HG02938 (cell line): Measurements from ENCODE around the gene MAP3K21.
A peak's percentile ranks its signal among the peaks of the same experiment; 100 is the strongest.

Experiments
- ATAC-seq: cut with Tn5 transposase; IDR thresholded peaks from one replicate; pipeline ENCODE4 v1.9.1; 2021; ENCODE audit warnings: mild to moderate bottlenecking, moderate library complexity; ENCODE audit not compliant: unreplicated experiment

The MAP3K21 gene

DNA sequence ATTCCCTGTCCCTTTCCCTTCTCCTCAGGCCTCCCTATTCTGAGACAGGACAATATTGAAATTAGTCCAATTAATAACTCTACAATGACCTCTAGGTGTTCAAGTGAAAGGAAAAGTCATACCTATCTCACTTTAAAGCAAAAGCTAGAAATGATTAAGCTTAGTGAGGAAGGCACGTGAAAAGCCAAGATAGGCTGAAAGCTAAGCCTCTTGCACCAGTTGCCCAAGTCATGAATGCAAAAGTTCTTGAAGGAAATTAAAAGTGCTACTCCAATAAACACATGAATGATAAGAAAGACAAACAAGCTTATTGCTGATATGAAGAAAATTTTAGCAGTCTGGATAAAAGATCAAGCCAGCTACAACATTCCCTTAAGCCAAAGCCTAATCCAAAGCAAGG, 3.8 kb upstream of the MAP3K21 start:
- no peak for ATAC-seq

DNA sequence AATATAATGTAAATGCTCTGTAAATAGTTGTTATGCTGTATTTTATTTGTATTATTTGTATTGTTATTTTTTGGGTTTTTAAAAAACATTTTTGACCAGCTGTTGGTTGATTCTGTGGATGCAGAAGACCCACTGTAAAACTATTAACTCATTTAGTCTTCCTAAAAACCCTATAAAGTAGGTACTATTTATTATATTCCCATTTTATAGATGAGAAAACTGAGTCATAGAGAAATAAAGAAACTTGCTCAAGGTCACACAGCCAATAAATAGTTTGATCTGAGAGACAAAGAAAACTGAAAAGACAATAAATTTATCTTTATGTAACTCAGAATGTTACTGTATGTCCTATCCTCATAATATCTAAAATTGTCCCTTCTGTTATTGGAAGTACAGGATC, 1.2 kb upstream of the MAP3K21 start:
- ATAC-seq: no peak

DNA sequence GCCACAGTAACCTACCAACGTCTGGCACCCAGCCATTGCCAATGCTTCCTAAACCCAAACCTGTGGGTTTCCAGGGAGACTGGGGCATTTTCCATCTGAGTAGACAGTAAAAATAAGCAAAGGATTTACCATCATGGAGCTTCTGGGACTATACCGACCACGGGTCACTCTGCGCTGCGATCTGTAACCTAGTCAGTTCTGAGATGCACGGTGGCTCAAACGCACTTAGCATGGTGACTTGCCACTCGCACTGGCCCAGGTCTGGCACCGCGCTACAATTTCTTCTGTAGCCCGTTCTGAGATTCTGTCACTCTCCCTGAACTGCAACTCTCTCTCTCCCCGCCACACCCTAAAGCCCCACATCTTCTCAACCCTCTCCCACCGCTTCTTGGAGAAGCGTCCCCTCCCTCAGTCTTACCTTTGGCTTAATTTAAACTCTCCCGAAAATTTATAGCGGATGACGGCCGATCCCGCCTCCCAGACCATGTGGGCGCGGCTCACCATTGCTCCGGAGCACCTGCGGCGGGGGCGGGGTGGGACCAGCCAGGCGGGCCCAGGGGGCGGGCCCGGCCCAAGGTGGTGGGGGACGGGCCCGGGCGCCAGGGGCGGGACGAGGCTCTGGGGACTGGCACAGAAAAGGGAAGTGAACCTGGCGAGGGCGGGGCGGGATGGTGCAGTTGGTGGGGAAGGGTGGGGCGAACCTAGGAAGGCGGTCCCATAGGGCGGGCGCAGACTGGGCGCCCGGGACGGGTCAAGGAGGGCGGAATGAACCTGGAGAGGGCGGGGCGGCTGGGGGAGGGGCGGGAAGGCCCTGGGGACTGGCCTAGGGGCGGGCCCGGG, 493 bp upstream of the MAP3K21 start:
- ATAC-seq: peak; percentile 74

DNA sequence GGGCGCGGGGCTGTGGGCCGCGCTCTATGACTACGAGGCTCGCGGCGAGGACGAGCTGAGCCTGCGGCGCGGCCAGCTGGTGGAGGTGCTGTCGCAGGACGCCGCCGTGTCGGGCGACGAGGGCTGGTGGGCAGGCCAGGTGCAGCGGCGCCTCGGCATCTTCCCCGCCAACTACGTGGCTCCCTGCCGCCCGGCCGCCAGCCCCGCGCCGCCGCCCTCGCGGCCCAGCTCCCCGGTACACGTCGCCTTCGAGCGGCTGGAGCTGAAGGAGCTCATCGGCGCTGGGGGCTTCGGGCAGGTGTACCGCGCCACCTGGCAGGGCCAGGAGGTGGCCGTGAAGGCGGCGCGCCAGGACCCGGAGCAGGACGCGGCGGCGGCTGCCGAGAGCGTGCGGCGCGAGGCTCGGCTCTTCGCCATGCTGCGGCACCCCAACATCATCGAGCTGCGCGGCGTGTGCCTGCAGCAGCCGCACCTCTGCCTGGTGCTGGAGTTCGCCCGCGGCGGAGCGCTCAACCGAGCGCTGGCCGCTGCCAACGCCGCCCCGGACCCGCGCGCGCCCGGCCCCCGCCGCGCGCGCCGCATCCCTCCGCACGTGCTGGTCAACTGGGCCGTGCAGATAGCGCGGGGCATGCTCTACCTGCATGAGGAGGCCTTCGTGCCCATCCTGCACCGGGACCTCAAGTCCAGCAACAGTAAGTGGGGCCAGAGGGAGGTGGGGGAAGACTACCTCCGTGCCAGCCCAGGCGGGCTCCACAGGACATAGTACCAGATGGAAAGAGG, 808 bp downstream of the MAP3K21 start:
- ATAC-seq: peak; percentile 16

DNA sequence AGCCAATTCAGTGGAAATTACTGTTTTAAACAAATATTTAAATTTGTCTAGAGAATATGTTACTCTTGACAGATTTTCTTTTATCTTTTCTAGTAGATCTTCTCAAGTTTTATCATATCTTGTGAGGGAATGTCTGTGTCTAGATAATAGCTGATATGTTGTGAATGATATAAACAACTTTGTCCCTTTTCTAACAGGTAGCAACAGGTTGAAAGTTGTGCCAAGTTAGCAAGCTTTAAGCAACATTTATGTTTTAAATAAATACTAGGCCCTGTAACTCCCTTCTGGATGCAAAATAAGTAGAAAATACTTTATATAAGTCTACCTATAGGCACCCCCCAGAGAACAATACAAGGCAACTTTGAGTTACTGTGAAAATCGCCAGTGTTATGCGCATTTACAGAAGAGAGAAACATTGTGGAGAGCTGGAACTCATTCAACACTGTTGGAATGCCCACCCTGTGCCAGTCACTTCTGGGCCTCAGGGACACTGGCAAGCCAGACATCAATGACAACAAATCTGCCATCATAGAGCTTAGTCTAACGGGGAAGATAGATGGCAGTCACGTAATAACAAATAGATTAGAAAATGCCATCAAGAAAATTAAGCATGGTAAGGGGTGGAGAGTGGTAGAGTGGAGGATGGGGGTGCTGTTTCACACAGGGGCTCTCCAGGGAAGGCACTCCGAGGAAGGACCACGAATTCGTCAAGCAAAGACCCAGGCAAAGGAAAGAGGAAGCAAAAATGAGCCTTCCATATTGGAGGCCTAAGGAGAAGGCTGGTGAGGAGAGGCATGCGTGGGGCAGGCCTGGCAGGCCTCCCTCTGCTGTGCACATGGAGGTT, 4.4 kb downstream of the MAP3K21 start:
- ATAC-seq: no peak

DNA sequence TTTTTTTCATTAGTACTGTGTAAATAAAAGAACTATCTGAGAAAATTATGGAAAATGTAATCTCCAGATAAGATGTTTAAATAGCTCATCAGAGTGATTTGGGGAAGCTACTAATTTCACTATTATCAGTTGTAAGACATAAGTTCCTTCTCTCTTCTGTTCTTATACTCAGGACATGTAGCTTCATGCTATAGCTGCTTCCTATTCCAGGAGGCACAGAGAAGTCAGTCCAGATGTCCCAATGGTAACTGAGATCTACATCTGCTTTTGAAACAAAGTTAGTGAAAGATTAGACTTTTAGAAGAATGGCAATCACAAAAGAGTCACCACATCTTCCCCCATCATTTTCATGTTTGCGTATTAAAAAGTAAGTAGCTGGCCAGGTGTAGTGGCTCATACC, 5.6 kb downstream of the MAP3K21 start:
- ATAC-seq: no peak

DNA sequence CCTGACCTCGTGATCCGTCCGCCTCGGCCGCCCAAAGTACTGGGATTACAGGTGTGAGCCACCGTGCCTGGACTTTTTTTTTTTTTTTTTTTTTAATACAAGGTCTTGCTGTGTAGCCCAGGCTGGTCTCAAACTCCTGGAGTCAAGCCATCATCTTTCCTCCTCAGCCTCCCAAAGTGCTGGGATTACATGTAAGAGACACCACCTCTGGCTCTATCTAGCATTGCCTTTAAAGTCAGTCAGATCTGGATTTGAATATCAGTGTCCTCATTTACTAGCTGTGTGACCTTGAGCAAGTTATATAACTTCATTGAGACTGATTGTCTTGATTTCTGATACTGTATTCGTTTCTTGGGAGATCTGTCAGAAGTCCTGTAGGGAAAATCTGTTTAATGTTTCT, 6.6 kb downstream of the MAP3K21 start:
- ATAC-seq: no peak

DNA sequence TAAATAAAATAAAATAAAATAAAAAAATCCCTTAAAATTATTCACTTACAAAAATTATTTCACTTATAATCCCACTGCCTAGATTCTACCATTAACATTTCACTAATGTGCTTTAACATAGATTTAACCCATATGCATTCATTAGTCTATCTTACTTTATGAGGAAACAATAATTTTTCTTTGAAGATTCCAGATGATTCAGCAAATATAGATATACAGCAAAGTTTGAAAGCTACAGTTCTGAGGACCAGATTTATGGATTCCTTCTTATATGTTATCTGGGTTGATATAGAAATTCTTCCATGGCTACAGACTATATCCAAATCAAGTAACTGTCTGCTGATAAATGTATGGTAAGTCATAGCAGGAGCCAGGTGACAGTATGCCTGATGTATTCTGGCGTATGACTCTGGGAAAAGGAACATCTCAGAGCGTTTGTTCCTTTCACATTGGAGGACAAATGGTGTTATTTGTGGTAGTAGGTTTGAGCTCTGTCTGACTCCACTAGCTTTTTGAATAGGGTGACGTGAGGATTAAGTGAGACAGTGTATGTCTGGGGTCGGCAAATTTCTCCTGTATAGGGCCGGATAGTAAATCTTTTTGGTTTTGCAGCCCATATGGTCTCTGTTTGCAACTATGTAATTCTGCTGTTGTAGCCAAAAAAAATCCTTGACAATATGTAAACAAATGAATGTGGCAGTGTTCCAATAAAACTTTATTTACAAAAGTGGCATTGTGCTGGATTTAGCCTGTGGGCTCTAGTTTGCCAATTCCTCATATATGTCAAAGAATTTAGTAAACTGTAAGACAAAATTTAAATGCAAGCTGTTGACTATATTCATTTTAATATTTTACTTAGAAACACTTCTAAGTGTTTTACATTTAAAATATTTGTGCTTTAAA, 9.3 kb downstream of the MAP3K21 start:
- no peak for ATAC-seq

DNA sequence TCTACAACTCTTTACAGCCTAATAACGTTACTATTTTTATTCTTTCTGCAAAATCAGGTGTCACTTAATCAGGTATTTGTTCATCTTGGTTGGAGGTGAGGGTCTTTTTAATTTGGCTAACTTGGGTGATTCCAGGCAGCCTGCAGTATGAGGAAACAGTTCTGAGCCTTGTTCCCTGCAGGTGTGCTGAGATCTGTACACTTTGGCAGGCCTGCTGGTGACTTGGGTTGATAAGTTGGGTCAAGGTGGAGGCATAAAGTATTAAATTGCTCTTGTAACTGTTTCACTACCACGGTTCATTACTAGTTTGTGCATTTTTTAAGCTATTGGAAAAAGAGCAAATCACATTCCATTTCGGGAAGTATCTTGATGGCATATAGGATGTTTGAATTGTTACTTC, 10.0 kb downstream of the MAP3K21 start:
- ATAC-seq: no peak

DNA sequence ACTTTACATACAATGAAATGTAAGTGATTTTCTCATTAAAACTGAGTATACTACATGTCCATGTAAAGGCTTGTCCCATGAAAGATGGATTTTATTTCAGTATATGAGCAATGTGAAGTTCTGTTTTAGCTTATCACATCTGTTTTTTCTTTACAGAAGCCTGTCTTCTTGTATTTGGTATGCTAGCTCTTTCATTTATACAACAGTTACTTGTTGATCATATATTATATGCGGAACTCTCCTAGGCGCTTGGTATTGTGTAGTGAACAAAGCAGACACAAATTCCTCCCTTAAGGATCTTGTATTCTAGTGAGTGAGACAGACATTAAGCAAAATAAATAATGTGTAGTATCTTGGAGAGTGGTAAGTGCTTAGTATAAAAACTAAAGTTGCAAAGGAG, 10.6 kb downstream of the MAP3K21 start:
- ATAC-seq: no peak

DNA sequence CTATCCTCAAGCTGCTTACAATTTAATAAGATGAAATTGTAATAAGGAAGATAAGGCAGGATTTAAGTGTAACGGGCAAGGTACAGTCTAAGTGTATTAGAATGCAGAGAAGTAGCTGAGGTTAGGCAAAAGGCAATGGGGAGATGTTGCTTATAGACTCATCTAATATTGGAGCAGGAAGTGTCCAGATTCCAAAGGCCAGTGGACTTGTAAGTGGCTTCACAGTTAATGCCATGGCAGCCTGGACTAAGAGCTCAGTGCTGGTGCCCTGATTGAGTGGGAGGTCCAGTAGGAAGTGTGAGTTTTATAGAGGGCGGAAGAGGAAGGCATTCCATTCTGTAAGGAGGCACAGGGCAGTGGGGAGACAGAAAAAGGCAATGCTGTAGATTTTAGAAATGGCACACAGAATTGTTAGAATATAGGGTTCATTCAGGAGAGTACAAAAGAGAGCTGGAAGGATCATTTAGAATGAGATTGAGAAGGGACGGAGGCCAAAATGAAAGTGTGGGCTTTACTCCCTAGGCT, 12.6 kb downstream of the MAP3K21 start:
- no peak for ATAC-seq

DNA sequence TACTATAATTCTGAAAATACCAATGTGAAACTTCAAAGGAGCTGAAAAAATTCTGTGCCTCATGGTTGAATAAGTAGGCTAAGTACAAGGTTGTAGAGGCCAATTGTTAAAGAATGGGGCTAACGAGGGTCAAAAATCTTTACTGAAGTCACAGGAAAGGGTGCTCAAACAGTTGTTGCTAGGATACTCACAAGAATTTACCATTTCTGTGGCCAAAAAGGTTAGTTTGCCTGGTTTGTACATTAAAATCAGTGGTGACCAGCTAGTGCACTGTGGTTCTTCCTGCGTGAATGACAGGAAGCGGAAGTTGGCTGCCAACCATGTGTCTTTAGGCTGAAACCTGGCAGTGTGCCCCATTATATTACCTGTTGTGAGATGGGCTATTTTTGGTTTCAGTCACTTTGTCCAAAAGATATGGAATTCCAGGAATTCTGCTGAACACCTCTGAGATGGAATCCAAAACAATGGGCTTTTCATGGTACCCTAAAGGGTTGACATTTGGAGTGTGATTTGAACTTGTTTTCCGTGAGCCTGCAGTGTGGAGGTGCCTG, 13.5 kb downstream of the MAP3K21 start:
- ATAC-seq: no peak

DNA sequence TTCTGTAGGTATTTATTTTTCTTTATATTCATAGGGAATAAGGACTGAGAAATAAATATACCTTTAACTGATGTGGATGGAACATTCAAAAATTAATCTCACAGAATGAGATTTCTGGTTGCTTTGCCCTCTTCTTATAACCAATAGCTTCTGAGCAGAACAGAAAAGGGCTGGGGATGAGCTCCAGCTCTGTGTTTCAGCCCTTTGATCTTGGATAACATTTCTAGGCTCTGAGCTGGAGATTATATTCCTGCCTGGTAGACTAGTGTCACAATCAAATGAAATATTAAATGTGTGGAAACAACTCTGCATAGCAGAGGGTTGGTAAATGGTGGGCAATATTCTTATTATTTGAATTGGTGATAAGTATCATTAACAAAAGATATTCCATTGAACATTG, 14.6 kb downstream of the MAP3K21 start:
- ATAC-seq: no peak

DNA sequence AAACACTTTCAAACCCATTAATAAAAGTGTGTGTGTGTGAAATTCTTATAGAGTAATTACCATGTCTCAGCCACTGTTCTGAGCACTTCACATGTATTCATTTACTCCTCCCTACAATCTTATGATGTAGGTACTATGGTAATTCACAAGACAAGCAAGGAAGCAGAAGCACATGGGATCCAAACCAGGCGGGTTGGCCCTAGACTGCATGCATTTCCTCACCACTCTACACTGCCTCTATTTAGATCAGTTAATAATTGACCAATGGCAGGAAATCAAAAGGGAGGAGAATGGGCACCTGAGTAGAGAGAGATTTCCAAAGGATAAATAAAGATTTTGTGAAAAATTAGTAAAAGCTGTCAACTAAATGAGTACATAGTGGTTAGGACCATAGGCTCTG, 15.7 kb downstream of the MAP3K21 start:
- no peak for ATAC-seq

DNA sequence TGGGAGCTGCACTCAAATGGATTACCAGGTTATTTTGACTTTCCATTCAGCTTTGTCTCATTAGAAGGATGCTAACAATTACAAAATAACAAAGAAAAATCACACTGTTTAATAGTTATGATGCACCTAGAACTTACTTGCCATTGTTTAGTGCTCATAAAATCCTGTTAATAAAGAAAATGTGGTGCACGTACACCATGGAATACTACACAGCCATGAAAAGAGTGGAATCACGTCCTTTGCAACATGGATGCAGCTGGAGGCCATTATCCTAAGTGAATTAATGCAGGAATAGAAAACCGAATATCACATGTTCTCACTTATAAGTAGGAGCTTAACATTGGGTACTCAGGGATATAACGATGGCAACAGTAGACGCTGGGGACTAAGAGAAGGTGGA, 19.8 kb downstream of the MAP3K21 start:
- ATAC-seq: no peak

DNA sequence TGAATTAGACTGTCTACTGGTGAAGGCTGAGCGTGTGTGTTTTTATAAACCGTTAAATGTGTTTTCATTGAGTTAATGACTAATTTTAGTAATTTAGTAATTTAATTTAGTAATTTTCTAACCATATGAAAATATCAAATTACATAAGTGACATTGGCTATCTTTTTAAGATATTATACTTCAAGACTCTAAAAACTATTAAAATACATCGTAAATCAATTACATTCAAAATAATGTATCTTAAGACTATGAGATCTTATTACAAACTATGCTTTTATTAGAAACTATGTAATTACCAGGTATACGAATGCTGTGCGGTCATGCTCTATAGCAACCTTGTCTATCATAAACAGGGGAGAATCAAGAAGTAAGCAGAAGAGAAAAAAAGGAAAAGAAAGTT, 21.6 kb downstream of the MAP3K21 start:
- no peak for ATAC-seq

DNA sequence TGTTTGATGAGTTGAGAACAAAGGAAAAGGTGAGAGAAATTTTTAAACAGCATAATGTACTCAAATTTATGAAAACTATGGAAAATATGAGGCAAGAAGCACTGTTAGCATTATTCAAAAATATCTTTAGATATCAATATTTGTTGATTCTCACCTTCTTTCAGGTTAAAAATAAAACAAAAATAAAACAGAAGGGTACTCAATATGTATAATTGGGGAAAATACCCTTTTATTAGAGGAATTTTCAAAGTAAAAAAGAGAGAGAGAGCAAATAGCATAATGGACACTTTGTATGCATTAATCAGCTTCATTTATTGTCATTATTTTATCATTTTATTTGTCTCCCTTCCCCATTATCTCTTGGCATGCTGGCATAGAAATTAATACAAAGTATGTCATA, 27.5 kb downstream of the MAP3K21 start:
- ATAC-seq: no peak

DNA sequence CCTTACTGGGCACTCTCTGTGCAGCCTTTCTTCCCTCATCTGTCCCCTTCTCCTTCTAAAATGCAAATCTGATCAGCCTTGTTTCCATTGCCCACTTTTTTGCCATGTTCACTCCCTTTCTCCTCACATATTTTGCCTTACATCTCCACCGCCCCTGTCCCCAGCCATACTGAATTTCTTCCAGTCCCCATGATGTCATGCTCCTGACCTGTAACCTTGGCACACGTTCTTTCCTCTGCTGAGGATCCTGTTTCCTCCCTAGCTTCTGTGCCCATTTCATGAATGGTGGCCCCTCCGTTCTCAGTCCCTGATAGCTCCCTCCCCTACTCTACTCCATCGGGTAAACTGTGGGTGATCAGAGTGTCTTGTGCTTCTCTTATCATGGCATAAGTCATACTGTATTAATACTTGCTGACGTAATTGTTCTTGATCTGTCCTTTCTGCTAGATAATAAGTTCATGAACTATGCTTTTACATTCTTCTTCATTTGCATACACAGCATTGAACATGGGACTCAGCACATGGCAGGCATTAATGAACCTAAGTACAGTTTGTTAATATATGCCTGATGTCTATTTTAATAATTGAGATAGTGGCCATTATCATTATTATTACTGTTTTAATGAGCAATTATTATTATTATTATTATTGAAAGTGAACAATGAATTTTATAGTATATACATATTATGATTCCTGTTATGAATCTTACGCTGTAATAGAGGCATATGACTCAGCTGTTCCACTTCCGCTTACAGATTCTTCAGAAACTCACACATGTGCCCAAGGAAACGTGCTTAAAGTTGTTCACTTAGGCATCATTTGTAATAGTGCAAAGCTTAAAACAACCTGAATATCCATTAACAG, 28.5 kb downstream of the MAP3K21 start:
- ATAC-seq: peak; percentile 78

DNA sequence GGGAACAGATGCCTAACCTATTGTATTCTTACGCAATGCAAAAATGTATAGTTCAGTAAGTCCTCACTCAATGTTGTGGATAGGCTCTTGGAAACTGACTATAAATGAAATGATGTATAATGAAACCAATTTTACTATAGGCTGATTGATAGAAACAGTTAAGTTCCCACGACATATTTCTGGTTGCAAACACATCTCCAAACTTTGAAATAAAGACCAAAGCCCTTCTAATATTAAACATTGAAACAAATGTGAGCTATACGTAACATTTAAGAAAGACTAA, 29.1 kb downstream of the MAP3K21 start:
- ATAC-seq: peak; percentile 36
